H9 (cell line): Measurements from ENCODE around the gene TMTC2. TPM values are rescaled to one million over a fixed set of nuclear protein-coding genes. Genes with fewer than 3 reads are reported as not detected.

Experiments
- DNase-seq: peaks from one replicate; pipeline ENCODE4 v3.0.0-alpha.2; 2017
- H2AFZ ChIP-seq: one replicate; pipeline ENCODE4 v1.6.1; 2013; ENCODE audit warnings: mild to moderate bottlenecking, low read length, control low read depth, moderate library complexity
- H2AK5ac ChIP-seq: 2 replicates; pipeline ENCODE4 v1.6.1; 2013; ENCODE audit warnings: low read length, control low read depth, mixed read lengths; ENCODE audit not compliant: insufficient read length
- H2BK120ac ChIP-seq: one replicate; pipeline ENCODE4 v1.6.1; 2013; ENCODE audit warnings: low read depth, mild to moderate bottlenecking, low read length, control low read depth, inconsistent platforms; ENCODE audit not compliant: poor library complexity, severe bottlenecking
- H2BK12ac ChIP-seq: 2 replicates; pipeline ENCODE4 v1.6.1; 2013; ENCODE audit warnings: low read length, control low read depth, mixed read lengths, low read depth; ENCODE audit not compliant: insufficient read length
- H2BK15ac ChIP-seq: 2 replicates; pipeline ENCODE4 v1.6.1; 2013; ENCODE audit warnings: low read depth, low read length, control low read depth
- H2BK20ac ChIP-seq: one replicate; pipeline ENCODE4 v1.6.1; 2013; ENCODE audit warnings: low read depth, mild to moderate bottlenecking, low read length, control low read depth, inconsistent platforms; ENCODE audit not compliant: poor library complexity, severe bottlenecking
- H2BK5ac ChIP-seq: 2 replicates; pipeline ENCODE4 v1.6.1; 2013; ENCODE audit warnings: low read length, control low read depth, mixed read lengths; ENCODE audit not compliant: insufficient read length
- H3K14ac ChIP-seq: 2 replicates; pipeline ENCODE4 v1.6.1; 2013; ENCODE audit warnings: low read length, control low read depth; ENCODE audit not compliant: insufficient read depth
- H3K18ac ChIP-seq: 2 replicates; pipeline ENCODE4 v1.6.1; 2013; ENCODE audit warnings: low read depth, mild to moderate bottlenecking, mixed read lengths, low read length, control low read depth; ENCODE audit not compliant: insufficient read length
- H3K23ac ChIP-seq: 2 replicates; pipeline ENCODE4 v1.6.1; 2013; ENCODE audit warnings: low read length, control low read depth, mixed read lengths, low read depth; ENCODE audit not compliant: insufficient read length
- H3K23me2 ChIP-seq: 2 replicates; pipeline ENCODE4 v1.6.1; 2013; ENCODE audit warnings: low read depth, mild to moderate bottlenecking, mixed read lengths, low read length, control low read depth; ENCODE audit not compliant: insufficient read length, poor library complexity, severe bottlenecking
- H3K27ac ChIP-seq: 2 replicates; pipeline ENCODE4 v1.5.1; 2013; ENCODE audit warnings: low read length, control low read depth, mixed read lengths, low read depth; ENCODE audit not compliant: insufficient read length
- H3K27me3 ChIP-seq: 2 replicates; pipeline ENCODE4 v1.6.1; 2013; ENCODE audit warnings: low read length, control low read depth, inconsistent platforms; ENCODE audit not compliant: insufficient read depth
- H3K4ac ChIP-seq: 2 replicates; pipeline ENCODE4 v1.6.1; 2013; ENCODE audit warnings: low read depth, mild to moderate bottlenecking, control low read depth, inconsistent platforms, low read length, moderate library complexity
- H3K4me1 ChIP-seq: 2 replicates; pipeline ENCODE4 v1.6.1; 2013; ENCODE audit warnings: low read length, control low read depth, inconsistent platforms; ENCODE audit not compliant: insufficient read depth
- H3K4me2 ChIP-seq: 2 replicates; pipeline ENCODE4 v1.6.1; 2013; ENCODE audit warnings: low read length, control low read depth, mixed read lengths; ENCODE audit not compliant: insufficient read length, insufficient read depth
- H3K56ac ChIP-seq: 2 replicates; pipeline ENCODE4 v1.6.1; 2013; ENCODE audit warnings: low read depth, mild to moderate bottlenecking, mixed read lengths, low read length, control low read depth; ENCODE audit not compliant: insufficient read length
- H3K79me1 ChIP-seq: 2 replicates; pipeline ENCODE4 v1.6.1; 2013; ENCODE audit warnings: low read depth, mild to moderate bottlenecking, moderate library complexity, low read length, control low read depth, inconsistent platforms; ENCODE audit not compliant: insufficient read depth, poor library complexity, severe bottlenecking
- H3K79me2 ChIP-seq: 2 replicates; pipeline ENCODE4 v1.6.1; 2013; ENCODE audit warnings: low read length, control low read depth, inconsistent platforms; ENCODE audit not compliant: insufficient read depth
- H3K9ac ChIP-seq: 2 replicates; pipeline ENCODE4 v1.6.1; 2013; ENCODE audit warnings: low read length, control low read depth, mixed read lengths; ENCODE audit not compliant: insufficient read length; ENCODE audit errors: extremely low read depth
- H3K9me3 ChIP-seq: one replicate; pipeline ENCODE4 v1.6.1; 2013; ENCODE audit warnings: low read depth, low read length, inconsistent platforms; ENCODE audit not compliant: control insufficient read depth
- H3T11ph ChIP-seq: one replicate; pipeline ENCODE4 v1.6.1; 2013; ENCODE audit warnings: mild to moderate bottlenecking, low read length, control low read depth, inconsistent platforms
- H4K20me1 ChIP-seq: one replicate; pipeline ENCODE4 v1.6.1; 2013; ENCODE audit not compliant: control insufficient read depth, insufficient read length, insufficient read depth
- H4K5ac ChIP-seq: 2 replicates; pipeline ENCODE4 v1.6.1; 2013; ENCODE audit warnings: low read depth, mild to moderate bottlenecking, mixed read lengths, low read length, control low read depth; ENCODE audit not compliant: insufficient read length
- H4K8ac ChIP-seq: replicated peaks from 2 replicates; pipeline ENCODE4 v1.6.1; 2013; ENCODE audit warnings: low read length, control low read depth, mixed read lengths, low read depth; ENCODE audit not compliant: insufficient read length
- H4K91ac ChIP-seq: 2 replicates; pipeline ENCODE4 v1.6.1; 2013; ENCODE audit warnings: low read depth, mild to moderate bottlenecking, moderate library complexity, mixed read lengths, low read length, control low read depth; ENCODE audit not compliant: insufficient read length
- H3K27ac Mint-ChIP-seq, 3 experiments: 2 replicates in 2 of 3; 3 replicates in 1 of 3; pipeline ENCODE4 v1.8.0; 2020 to 2021; ENCODE audit warnings: mixed read lengths in 3 of 3, mild to moderate bottlenecking in 1 of 3, moderate library complexity in 1 of 3
- H3K27me3 Mint-ChIP-seq: 2 replicates; pipeline ENCODE4 v1.8.0; 2021; ENCODE audit warnings: low read depth, mild to moderate bottlenecking, moderate library complexity, mixed read lengths
- H3K36me3 Mint-ChIP-seq, 3 experiments: 2 replicates in 2 of 3; 3 replicates in 1 of 3; pipeline ENCODE4 v1.8.0; 2020 to 2021; ENCODE audit warnings: low read depth in 3 of 3, mixed read lengths in 3 of 3; ENCODE audit not compliant: insufficient read depth in 1 of 3
- H3K4me1 Mint-ChIP-seq, 2 experiments: 2 replicates each; pipeline ENCODE4 v1.8.0; 2020; ENCODE audit warnings: mixed read lengths in 2 of 2
- H3K4me3 Mint-ChIP-seq, 2 experiments: 2 replicates in 1 of 2; 3 replicates in 1 of 2; pipeline ENCODE4 v1.8.0; 2020 to 2021; ENCODE audit warnings: mild to moderate bottlenecking in 2 of 2, mixed read lengths in 2 of 2, moderate library complexity in 1 of 2
- H3K9me3 Mint-ChIP-seq, 2 experiments: 2 replicates in 1 of 2; 3 replicates in 1 of 2; pipeline ENCODE4 v1.8.0; 2020; ENCODE audit warnings: mild to moderate bottlenecking in 2 of 2, mixed read lengths in 2 of 2, moderate library complexity in 1 of 2
- CTCF ChIP-seq: fragments of 200-600 bp; sonication (generic); conservative IDR thresholded peaks from 3 replicates; pipeline ENCODE4 v1.8.0; 2021; ENCODE audit warnings: antibody characterized with exemption, mild to moderate bottlenecking
- WGBS: extraction: QIAGEN DNeasy Blood & Tissue Kit; methylation state at CpG from one replicate; pipeline ENCODE4 v1.1.7; 2013; ENCODE audit warnings: missing lambda C conversion rate, low lambda C conversion rate, mixed read lengths; ENCODE audit not compliant: insufficient read length; ENCODE audit errors: extremely low coverage; 5-methylcytosine and 5-hydroxymethylcytosine counted together
- total RNA-seq: library from RNA; stranded (reverse); gene quantifications from 2 replicates; pipeline ENCODE4 v1.2.1, GENCODE V29; 2021

TMTC2 gene
- total RNA-seq, 1 experiment from 2014 or later, result 3.1 TPM

- H4K5ac ChIP-seq, result no peak overlapping the region
- no peak overlapping the region for H4K91ac ChIP-seq
- H3K14ac ChIP-seq, result no peak overlapping the region
- H3K18ac ChIP-seq, result no peak overlapping the region
- H3K56ac ChIP-seq, result no peak overlapping the region
- no peak overlapping the region for H2BK5ac ChIP-seq
- Mint-ChIP-seq H3K4me1 (peaks cover 7 to 8% of the 10 kb centered on the region in 2 experiments), H3K27ac (no peak overlapping the region), H3K4me3 (no peak overlapping the region), H3K9me3 (no peaks in the 10 kb centered on the region), H3K36me3 (peaks cover 0 to 5% (median 0%) of the 10 kb centered on the region in 3 experiments; a peak in 1 of 7 replicates), H3K27me3 (no peaks in the 10 kb centered on the region)
- H3K9ac ChIP-seq, result no peak overlapping the region
- no peaks in the 10 kb centered on the region for H3K79me1 ChIP-seq
- DNase-seq, result no peak
- no peak overlapping the region for H3T11ph ChIP-seq
- H2BK20ac ChIP-seq, result no peak overlapping the region
- no peak overlapping the region for H2BK120ac ChIP-seq
- H3K79me2 ChIP-seq, result no peaks in the 10 kb centered on the region
- no peak overlapping the region for H4K8ac ChIP-seq
- H3K9me3 ChIP-seq, result no peaks in the 10 kb centered on the region
- H2BK12ac ChIP-seq, result no peak overlapping the region
- H3K23me2 ChIP-seq, result no peaks in the 10 kb centered on the region
- no peak for TF ChIP-seq CTCF
- no CpG with 5 or more reads among the region's 1 CpG for WGBS
- H3K4me1 ChIP-seq, result no peaks in the 10 kb centered on the region
- H4K20me1 ChIP-seq, result no peaks in the 10 kb centered on the region
- H2AK5ac ChIP-seq, result no peak overlapping the region
- no peak overlapping the region for H2BK15ac ChIP-seq
- H3K23ac ChIP-seq, result no peak overlapping the region
- no peak overlapping the region for H3K4me2 ChIP-seq
- no peak overlapping the region for H3K27ac ChIP-seq
- no peaks in the 10 kb centered on the region for H3K27me3 ChIP-seq
- no peak overlapping the region for H2AFZ ChIP-seq
- H3K4ac ChIP-seq, result no peak overlapping the region
Observed at GRCh38 chr12:82818271-82819035, 131.7 kb downstream of the TMTC2 start.
